GM23338 (cell line): ENCODE measurements around the gene IFITM5. TPM values are rescaled to one million over a fixed set of nuclear protein-coding genes. Genes with fewer than 3 reads are reported as not detected.

ENCODE experiments used
- ATAC-seq: fragments of 200-7000 bp; cut with Tn5 transposase; 3 replicates; pipeline ENCODE4 v1.9.1; 2020
- DNase-seq: peaks from one replicate; pipeline ENCODE4 v3.0.0-alpha.2; 2015; ENCODE audit warnings: low spot score
- H2AFZ ChIP-seq: fragments of 200-600 bp; sonication (generic); 2 replicates; pipeline ENCODE4 v1.8.0; 2016; ENCODE audit warnings: antibody characterized with exemption, mild to moderate bottlenecking, moderate library complexity
- H3F3A ChIP-seq: fragments of 200-600 bp; sonication (generic); replicated peaks from 2 replicates; pipeline ENCODE4 v1.8.0; 2017; ENCODE audit warnings: antibody characterized with exemption, mixed run types, low read depth
- H3K27ac ChIP-seq: fragments of 200-600 bp; sonication (generic); 2 replicates; pipeline ENCODE4 v1.6.1; 2016; ENCODE audit warnings: low read depth
- H3K27me3 ChIP-seq: fragments of 200-600 bp; sonication (generic); 2 replicates; pipeline ENCODE4 v1.8.0; 2016; ENCODE audit warnings: mild to moderate bottlenecking, mixed run types, moderate library complexity; ENCODE audit not compliant: insufficient read depth
- H3K36me3 ChIP-seq: fragments of 200-600 bp; sonication (generic); 2 replicates; pipeline ENCODE4 v1.8.0; 2016; ENCODE audit warnings: mild to moderate bottlenecking; ENCODE audit not compliant: insufficient read depth
- H3K4me1 ChIP-seq: fragments of 200-600 bp; sonication (generic); 2 replicates; pipeline ENCODE4 v1.8.0; 2016; ENCODE audit warnings: mild to moderate bottlenecking, moderate library complexity; ENCODE audit not compliant: insufficient read depth
- H3K4me2 ChIP-seq: fragments of 200-600 bp; sonication (generic); 2 replicates; pipeline ENCODE4 v1.7.1; 2017; ENCODE audit warnings: mixed run types
- H3K4me3 ChIP-seq: fragments of 200-600 bp; sonication (generic); 2 replicates; pipeline ENCODE4 v1.6.1; 2016; ENCODE audit warnings: mixed run types
- H3K79me2 ChIP-seq: fragments of 200-600 bp; sonication (generic); replicated peaks from 2 replicates; pipeline ENCODE4 v1.8.0; 2017; ENCODE audit warnings: mild to moderate bottlenecking; ENCODE audit not compliant: insufficient read depth
- H3K9me2 ChIP-seq: fragments of 200-600 bp; sonication (generic); 2 replicates; pipeline ENCODE4 v1.8.0; 2017; ENCODE audit not compliant: insufficient read depth
- H4K20me1 ChIP-seq: fragments of 200-600 bp; sonication (generic); replicated peaks from 2 replicates; pipeline ENCODE4 v1.8.0; 2017; ENCODE audit warnings: mild to moderate bottlenecking; ENCODE audit not compliant: insufficient read depth
- H3K27ac Mint-ChIP-seq: 2 replicates; pipeline ENCODE4 v1.8.0; 2020; ENCODE audit warnings: inconsistent platforms, mild to moderate bottlenecking, moderate library complexity, mixed read lengths
- H3K27me3 Mint-ChIP-seq: 3 replicates; pipeline ENCODE4 v1.8.0; 2022; ENCODE audit warnings: low read depth, mild to moderate bottlenecking, moderate library complexity, mixed read lengths, inconsistent platforms; ENCODE audit not compliant: insufficient read depth, poor library complexity
- H3K36me3 Mint-ChIP-seq: 3 replicates; pipeline ENCODE4 v1.8.0; 2021; ENCODE audit warnings: low read depth, mild to moderate bottlenecking, inconsistent platforms, moderate library complexity, mixed read lengths
- H3K4me1 Mint-ChIP-seq: 3 replicates; pipeline ENCODE4 v1.8.0; 2020; ENCODE audit warnings: mild to moderate bottlenecking, inconsistent platforms, mixed read lengths
- H3K4me3 Mint-ChIP-seq: 3 replicates; pipeline ENCODE4 v1.8.0; 2021; ENCODE audit warnings: moderate library complexity, mild to moderate bottlenecking, inconsistent platforms, mixed read lengths
- H3K9me3 Mint-ChIP-seq: 3 replicates; pipeline ENCODE4 v1.8.0; 2020; ENCODE audit warnings: moderate library complexity, mild to moderate bottlenecking, inconsistent platforms, mixed read lengths
- CTCF ChIP-seq, 2 experiments: fragments of 200-600 bp in 1 of 2; sonication (generic) in 1 of 2; conservative IDR thresholded peaks; 2 replicates each; pipeline versions ENCODE4 v1.5.1 to v1.6.1; 2016 to 2017; ENCODE audit warnings: antibody characterized with exemption in 2 of 2, low read depth in 2 of 2, mild to moderate bottlenecking in 2 of 2, moderate library complexity in 1 of 2
- JUNB ChIP-seq: IDR thresholded peaks from one replicate; pipeline ENCODE4 v1.6.1; 2016; ENCODE audit warnings: antibody characterized with exemption; ENCODE audit not compliant: unreplicated experiment
- POLR2AphosphoS5 ChIP-seq: IDR thresholded peaks from 2 replicates; pipeline ENCODE4 v1.6.1; 2016; ENCODE audit warnings: antibody characterized with exemption, low read depth
- ZNF114 ChIP-seq: fragments of 250-450 bp; sonication (Bioruptor Pico); IDR thresholded peaks from 2 replicates; pipeline ENCODE4 v1.5.0; 2020; ENCODE audit warnings: mild to moderate bottlenecking, moderate library complexity
- ZNF331 ChIP-seq: fragments of 250-450 bp; sonication (Bioruptor Pico); IDR thresholded peaks from 2 replicates; pipeline ENCODE4 v1.5.0; 2020; ENCODE audit warnings: low read depth, mild to moderate bottlenecking, moderate library complexity
- ZNF462 ChIP-seq: fragments of 250-450 bp; sonication (Bioruptor Pico); IDR thresholded peaks from 2 replicates; pipeline ENCODE4 v1.5.0; 2020; ENCODE audit warnings: mild to moderate bottlenecking, moderate library complexity
- polyA plus RNA-seq: library from polyadenylated mRNA; unstranded; fragments of >200 nt; fragmentation: Nextera tagmentation; extraction: Ambion mirVana; gene quantifications from 2 replicates; pipeline ENCODE4 v1.2.1, GENCODE V29; 2016
- total RNA-seq: library from RNA; depleted of rRNA; stranded (reverse); fragments of >200 nt; shearing (Covaris generic); gene quantifications from 2 replicates; pipeline ENCODE4 v1.2.3, GENCODE V29; 2014

Gene IFITM5
- total and polyA plus RNA-seq, 2 experiments from 2014 or later: not detected

GRCh38 chr11:299951-300735 is 817 bp upstream of the IFITM5 start:
- Mint-ChIP-seq H3K4me1 (peaks cover 38% of the 10 kb centered on the region), H3K27me3 (peaks cover 35% of the 10 kb centered on the region)
- peak; percentile 87 for DNase-seq

GRCh38 chr11:298406-299065 is 790 bp downstream of the IFITM5 start:
- no peak overlapping the region; the same call in 2 of the 3 replicates for H3K4me3 Mint-ChIP-seq
- Histone ChIP-seq H3K4me2 (no peak overlapping the region), H3K36me3 (no peaks in the 10 kb centered on the region), H3K79me2 (no peaks in the 10 kb centered on the region), H3F3A (peaks cover 8% of the 10 kb centered on the region; the same call in 1 of the 2 replicates), H3K4me3 (no peak overlapping the region), H3K27ac (no peak overlapping the region), H3K9me2 (no peaks in the 10 kb centered on the region), H4K20me1 (no peaks in the 10 kb centered on the region), H3K27me3 (no peaks in the 10 kb centered on the region), H3K4me1 (peaks cover 35% of the 10 kb centered on the region), H2AFZ (no peak overlapping the region)
- peaks cover 34% of the 10 kb centered on the region for H3K4me1 Mint-ChIP-seq
- H3K27ac Mint-ChIP-seq: no peak overlapping the region
- H3K9me3 Mint-ChIP-seq: peaks cover 7% of the 10 kb centered on the region; the same call in 2 of the 3 replicates
- H3K36me3 Mint-ChIP-seq: peaks cover 9% of the 10 kb centered on the region; the same call in 2 of the 3 replicates
- DNase-seq (no peak), ATAC-seq (peak; percentile 2; the same call in 2 of the 3 replicates)
- peaks cover 22% of the 10 kb centered on the region for H3K27me3 Mint-ChIP-seq
- TF ChIP-seq ZNF331 (no peak), POLR2AphosphoS5 (no peak), ZNF462 (CRISPR knock-in tag) (no peak)

More at GRCh38 chr11:299951-300735, 817 bp upstream of the IFITM5 start:
- Histone ChIP-seq H4K20me1 (no peaks in the 10 kb centered on the region), H3K79me2 (no peaks in the 10 kb centered on the region), H3K27me3 (no peaks in the 10 kb centered on the region), H3K27ac (peak overlapping the region; percentile 63; the same call in 1 of the 2 replicates), H3K4me1 (peaks cover 43% of the 10 kb centered on the region), H2AFZ (no peak overlapping the region), H3K4me3 (no peak overlapping the region), H3K9me2 (no peaks in the 10 kb centered on the region), H3K36me3 (no peaks in the 10 kb centered on the region), H3F3A (peaks cover 11% of the 10 kb centered on the region), H3K4me2 (peak overlapping the region; percentile 65)
- peak; percentile 65 for ATAC-seq
- H3K36me3 Mint-ChIP-seq: peaks cover 10% of the 10 kb centered on the region; the same call in 2 of the 3 replicates
- H3K4me3 Mint-ChIP-seq: no peak overlapping the region; the same call in 2 of the 3 replicates
- 0 out of 2 replicates have a peak, but pooled peaks have one; percentile 8 for TF ChIP-seq POLR2AphosphoS5
- no peak for TF ChIP-seq ZNF114
- TF ChIP-seq CTCF (conservative IDR thresholded peaks at IDR 0.05; ENCODE audit: low read depth in 2 of 2): peak; percentile 51 to 78
- no peak for TF ChIP-seq JUNB
- no peak overlapping the region for H3K27ac Mint-ChIP-seq
- peaks cover 7% of the 10 kb centered on the region; the same call in 2 of the 3 replicates for H3K9me3 Mint-ChIP-seq
